HG03378 (cell line): ENCODE data around the gene CIB4.
"Not testable (repeated sequence)": the region's sequence is repeated elsewhere in the genome, so short reads cannot be mapped to it uniquely, and the experiment has no call there.

ENCODE experiments used
- ATAC-seq: cut with Tn5 transposase; IDR thresholded peaks from one replicate; pipeline ENCODE4 v1.9.1; 2021; ENCODE audit warnings: mild to moderate bottlenecking, moderate library complexity; ENCODE audit not compliant: unreplicated experiment

Gene CIB4

DNA sequence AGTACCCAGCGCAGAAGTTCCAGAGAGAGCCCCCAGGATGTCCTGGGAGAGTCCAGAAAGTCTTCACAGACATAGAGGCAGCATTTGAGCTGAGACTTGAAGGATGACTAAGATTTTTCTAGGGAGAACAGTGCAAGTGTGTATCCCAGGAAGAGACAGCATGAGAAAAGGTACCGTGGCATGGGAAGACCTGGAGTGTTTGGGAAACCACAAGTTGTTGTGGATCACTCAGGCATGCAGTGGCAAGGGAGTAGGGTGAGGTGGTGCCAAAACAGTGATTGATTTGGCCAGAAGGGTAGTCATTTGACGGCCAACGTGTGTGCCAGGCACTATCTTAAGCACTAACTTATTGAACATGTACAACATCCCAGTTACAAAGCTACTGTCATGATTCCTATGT is 26.9 kb upstream of the CIB4 start:
- no peak for ATAC-seq

DNA sequence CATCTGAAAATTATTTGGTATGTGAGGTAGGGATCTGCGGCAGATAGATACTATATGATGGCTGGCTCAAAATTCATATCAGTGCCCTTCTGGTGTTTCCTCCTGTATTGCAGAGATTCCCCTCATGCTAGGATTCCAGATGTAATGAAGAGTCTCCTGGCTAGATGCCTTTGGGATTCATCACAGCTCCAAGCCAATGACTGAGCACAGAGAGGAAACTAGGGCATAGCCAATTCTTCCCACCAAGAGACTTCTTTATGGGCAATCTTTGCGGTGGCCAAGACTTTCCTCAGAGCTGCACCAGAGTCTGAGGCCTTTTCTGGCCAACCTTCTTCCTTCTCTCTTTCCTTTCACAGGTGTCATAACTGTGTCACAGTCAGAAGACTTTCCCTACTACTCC is 25.5 kb upstream of the CIB4 start:
- no peak for ATAC-seq

DNA sequence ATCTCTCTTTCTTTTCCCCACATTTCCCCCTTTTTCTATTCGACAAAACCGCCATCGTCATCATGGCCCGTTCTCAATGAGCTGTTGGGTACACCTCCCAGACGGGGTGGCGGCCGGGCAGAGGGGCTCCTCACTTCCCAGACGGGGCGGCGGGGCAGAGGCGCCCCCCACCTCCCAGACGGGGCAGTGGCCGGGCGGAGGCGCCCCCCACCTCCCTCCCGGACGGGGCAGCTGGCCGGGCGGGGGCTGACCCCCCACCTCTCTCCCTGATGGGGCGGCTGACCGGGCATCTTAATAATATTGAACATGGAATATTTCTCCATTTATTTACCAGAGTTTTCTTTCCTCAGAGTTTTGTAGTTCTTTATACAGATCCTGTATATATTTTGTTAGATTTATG is 24.1 kb upstream of the CIB4 start:
- not testable (repeated sequence) for ATAC-seq

DNA sequence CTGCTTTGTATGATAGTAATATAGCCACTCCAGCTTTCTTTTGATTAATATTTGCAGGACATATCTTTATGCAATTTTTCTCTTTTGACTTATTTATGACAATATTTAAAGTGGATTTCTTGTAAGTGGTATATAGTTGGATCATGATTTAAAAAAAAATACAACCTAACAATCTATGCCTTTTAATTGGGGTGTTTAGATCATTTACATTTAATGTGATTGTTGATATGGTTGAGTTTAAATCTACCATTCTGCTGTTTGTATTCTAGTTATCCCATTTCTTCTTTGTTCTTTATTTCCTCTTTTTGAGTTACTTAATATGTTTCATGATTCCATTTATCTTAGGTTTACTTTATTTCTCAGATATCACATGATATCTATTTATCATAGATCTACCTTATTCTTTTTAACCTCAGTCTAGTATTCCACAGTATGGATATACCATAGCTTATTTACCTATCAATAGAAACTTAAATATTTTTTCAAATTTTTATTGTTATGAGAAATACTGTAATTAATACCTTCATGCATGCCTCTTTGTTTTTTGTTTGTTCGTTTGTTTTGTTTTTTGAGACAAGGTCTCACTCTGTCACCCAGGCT is 19.3 kb upstream of the CIB4 start:
- ATAC-seq: no peak

DNA sequence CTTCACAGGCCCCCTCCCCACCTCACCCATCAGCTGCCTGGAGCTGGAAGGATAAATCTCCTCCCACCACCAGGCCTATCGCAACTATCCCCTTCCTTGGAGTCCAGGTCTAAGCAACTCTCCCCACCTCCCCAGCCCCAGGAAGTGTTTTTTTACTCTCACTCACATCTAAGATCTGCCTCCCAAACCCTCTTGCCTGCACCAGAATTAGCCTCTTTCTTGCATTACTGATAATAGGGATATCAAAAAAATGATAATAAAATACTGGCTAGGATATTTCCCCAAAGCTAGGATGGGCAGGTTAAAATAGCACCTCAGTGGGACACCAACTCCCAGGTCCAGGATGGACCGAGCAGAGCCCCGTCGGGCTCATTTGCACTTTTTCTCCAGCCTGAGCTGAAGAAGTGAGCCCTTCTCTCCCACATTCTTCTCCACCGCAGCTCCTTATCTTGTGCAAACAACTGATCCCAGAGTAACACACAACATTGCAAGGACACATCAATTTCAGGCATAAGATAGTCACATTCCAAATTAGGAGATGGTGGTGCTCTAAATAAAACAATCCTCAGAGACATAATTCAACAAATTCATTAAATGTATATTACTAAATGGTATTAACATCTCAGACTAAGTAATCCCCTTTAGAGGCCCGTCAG is 17.7 kb upstream of the CIB4 start:
- no peak for ATAC-seq

DNA sequence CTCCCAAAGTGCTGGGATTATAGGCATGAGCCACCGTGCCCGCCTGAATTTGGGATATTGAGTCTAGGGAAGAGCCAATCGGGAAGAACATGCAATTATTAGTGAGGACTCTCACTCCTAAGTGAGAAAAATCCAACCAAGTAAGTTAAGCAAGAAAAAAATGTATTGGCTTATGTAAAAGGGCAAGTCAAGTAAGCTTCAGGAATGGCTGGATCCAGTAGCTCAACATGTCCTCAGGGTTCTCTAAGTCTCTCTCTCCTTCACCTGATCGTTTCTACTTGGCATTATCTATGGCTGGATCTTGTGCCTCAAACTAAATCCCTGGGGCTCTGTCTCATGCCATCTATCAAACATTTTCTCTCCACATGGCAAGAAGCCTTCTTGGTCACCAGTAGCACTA is 16.1 kb upstream of the CIB4 start:
- no peak for ATAC-seq

DNA sequence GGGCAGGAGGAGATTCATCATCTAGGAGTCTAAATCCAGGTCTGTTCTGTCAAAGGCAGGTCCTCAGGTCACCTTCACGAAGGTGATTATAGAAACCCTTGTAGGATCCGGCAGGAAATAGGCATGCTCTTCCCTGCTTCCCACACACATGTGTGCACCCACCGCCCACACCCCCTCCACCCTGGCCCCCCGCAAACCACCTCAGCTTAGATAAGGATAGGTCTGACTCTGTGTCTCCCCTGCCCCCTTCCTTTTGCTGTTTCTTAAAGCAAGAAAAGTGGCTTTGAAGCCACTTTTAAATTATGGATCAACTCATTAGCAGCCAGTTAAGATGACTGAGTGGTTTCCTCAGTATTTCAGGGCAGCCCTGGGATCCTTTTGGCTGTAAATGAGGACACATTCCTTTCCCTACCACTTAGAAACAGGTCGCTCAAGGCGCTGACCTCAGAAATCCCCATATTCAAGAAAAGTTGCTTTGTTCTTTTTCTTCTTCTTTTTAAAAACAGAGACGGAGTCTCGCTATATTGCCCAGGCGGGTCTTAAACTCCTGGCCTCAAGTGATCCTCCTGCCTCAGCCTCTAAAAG is 14.5 kb upstream of the CIB4 start:
- ATAC-seq: no peak

DNA sequence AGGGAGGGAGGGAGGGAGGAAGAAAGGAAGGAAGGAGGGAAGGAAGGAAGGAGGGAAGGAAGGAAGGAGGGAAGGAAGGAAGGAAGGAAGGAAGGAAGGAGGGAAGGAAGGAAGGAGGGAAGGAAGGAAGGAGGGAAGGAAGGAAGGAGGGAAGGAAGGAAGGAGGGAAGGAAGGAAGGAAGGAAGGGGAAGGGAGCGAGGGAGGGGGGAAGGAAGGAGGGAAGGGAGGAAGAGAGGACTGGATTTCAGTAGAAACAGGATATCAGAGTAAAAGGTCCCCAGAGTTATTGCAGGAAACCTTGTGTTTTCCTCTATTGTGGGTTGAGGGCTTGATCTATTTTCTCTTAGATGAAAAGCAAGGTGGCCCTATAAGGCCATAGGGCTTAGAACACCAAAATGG is 14.0 kb upstream of the CIB4 start:
- ATAC-seq: not testable (repeated sequence)

DNA sequence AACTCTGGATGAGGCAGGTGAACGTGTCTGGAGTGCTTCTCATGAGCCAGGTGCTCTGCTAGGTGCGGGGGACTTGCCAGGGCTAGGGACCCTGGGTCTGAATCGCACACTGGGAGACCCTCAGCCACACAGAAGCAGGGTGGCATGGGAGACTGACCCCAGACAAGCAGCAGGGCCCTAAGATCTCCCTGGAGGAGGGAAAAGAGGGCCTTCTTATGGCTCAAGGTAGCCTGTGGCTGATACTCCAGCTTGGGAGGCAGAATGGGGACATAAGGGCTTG is 12.8 kb upstream of the CIB4 start:
- no peak for ATAC-seq

DNA sequence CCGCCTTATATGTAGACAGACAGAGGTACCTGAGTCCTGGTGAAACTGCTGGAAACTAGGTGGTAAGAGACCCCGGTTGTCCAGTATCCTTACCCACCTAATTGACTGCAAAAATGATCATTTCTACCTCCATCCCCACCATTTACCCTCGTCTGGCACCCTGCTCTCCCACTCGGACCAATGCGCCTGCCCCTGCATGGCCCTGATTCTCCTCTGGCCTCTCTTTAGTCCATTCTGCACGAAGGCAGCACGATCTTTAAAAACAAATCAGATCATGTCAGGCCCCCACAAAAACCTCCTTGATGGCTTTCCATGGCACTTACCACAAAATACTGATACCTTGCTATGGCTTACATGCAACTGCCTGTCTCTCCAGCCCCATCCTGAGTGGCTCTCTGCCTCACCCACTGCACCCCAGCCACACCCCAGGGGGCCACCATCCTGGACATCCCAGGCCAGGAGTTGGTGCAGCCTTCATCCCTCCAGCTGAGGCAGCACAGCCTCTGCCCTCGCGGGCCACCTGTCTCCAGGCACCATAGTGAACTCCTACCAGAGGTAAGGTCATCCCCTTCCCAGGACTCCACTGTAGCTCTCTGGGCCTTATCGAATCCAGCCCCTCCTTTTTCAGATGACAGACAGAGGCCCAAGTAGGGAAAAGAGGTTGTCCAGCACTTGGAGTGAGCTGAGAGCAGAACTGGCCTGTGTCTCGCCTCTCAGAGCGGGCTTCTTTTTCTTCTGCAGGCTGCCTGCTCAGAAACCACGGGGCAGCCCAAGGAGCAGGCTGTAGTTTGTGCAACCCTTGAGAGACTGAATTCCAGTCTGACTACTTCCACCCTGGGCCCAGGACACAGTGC is 12.3 kb upstream of the CIB4 start:
- ATAC-seq: no peak

DNA sequence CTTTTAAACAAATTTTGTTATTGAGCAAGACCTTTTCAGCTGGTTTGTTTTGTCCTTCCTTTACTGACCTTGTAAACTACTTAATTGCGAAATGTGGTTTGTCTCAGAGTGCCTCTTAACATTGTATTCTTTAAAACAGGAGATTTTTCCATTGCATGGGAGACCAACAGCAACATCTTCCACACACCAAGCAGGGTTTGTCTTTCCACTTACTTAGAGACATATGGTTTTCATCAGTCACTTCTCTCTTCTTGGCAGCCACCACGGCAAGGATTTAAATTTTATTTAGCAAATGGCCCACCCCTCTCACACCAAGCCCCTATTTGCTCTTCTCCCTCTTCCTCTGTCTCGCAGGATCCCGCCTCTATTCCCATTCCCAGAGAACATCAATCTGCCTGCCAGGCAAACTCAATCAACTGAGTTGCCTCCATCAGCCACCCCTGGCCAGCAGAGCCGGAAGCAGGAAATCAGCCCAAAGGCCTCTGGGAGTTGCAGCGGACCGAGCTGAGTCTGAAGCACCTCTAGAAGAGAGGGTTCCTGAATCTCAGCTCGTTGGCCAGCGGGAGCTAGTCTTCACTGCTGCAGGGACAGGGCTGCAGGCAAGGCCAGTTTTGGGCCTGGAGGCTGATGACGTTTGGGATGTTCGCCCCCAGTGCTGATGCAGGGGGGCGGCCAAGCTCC is 11.3 kb upstream of the CIB4 start:
- ATAC-seq: no peak

DNA sequence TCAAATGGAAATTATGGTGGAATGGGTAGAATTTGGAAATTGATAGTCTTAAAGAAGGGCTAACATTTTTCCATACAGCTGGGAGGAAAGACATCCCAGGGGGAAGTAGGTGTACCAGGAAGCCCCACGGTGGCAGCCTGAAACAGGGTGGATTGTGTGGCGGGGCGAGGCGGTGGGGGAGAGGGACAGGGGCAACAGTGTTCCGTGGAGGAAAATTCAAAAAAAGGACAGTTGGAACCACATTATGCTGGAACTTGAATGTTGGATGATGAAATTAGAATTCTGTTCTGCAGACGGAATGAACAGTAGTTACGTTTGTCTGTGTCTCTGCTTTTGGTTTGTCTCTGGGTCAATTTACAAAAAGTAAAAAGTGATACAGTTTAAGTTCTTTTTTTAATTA is 10.6 kb upstream of the CIB4 start:
- no peak for ATAC-seq

DNA sequence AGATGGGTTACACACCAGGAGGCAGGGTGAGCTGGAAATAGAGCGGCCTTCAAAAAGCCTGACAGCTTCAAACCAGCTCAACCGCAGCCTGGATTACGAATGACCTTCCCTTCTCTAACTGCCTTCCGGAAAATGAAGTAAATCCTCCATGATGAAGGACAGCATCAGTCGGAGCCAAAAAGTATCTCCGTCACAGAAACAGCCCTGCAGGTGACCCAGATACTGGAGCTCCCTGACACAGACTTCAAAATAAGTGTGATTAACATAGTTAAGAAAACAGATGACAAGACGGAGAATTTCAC is 10.3 kb upstream of the CIB4 start:
- ATAC-seq: no peak

DNA sequence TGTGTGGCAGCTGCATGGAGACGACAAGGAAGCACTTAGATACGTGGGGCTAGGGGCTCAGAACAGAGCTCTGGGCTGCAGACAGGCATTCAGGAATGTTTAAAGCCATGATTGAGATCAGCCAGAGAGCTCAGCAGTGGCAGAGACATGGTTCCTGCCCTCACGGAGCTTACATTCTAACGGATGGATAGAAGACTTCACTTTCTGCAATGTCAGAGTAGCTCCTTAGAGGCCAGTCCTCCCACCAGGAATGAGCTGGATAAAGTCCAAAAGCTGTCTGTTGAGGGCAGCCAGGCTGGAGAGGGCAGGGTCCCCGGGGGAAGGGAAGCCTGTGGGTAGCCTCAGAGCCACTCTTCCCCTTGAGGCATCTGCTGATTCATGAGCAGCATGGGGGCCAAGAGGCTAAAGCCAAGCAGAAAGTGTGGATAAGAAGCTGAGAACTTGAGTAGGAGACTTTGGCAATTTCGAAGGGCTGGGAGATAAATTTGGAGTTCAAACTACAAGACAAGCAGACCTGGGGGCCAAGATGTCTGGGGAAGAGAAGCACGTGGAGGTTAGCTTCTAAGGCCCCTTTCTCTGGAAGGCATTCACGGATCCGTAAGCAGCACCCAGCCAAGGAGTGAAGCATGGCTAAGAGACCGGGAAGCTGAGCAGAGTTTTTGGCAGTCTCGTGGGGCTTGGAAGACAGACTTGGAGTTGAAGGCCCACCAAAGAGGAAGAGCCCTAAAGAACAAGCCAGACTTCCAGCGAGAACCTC is 9.7 kb upstream of the CIB4 start:
- no peak for ATAC-seq

DNA sequence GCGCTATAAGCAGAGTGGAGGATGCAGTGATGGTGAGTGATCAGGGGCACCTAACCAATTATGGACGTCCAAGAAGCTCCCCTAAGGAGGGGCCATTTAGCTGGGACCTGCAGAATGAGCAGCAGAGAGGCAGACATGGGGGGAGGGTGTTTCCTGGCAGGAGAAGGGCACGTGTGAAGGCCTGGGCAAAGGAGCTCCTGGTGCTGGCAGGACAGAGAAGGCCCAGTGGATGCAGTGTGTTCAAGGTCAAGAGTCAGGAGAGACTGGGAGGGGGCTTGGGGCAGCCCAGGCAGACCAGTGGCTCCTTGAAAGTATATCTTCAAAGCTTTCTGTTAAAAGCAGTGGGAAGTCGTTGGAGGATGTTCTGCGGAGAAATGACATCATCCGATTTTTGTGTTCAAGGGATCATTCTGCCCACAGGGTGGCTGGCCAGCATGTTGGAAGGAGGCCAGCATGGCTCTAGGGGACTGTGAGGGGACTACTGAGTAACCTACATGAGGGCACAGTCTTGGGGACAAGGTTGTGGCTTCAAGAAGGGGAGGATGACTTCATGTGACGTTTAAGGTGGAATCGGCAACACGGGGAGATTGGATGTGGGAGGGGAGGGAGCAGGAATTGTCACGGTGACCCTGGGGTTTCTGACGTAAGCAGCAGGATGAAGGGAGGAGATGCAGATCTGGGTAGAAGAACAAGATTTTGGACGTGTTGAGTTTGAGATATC is 9.0 kb upstream of the CIB4 start:
- ATAC-seq: no peak

DNA sequence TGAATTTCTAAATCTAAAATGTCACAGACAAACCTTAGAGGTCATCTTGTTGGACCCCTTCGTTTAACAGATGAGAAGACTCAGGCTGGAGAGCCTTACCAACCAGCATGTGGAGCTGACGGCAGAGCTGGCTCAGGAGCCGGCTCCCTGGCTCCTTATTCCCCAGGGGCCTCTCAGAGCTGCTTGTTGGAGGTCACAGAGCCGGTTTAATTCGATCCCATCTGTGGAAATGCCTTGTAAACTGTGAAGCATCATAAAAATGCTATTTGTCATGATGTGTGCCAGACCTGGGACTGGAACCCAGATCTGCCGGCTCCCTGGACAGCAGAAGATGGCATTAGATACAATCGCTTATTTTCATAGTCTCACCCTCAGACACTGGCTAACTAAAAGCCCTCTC is 8.2 kb upstream of the CIB4 start:
- ATAC-seq: no peak

DNA sequence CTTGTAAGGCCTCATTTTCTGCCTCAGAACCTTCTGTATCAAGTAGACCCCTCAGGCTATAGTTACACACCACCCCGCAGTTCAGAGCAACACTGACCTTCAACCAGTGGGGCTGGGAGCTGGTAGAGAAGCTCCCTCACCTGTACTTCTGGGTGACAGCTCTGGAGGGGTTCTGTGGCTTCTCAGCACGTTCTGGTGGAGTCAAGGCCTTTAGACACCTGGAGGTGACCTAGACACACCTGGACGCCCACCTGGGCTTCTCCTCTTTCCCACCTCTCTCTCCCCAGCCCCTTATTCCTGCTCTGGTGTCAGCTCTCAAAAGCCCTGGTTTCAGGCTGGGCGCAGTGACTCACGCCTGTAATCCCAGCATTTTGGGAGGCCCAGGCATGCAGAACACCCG is 7.3 kb upstream of the CIB4 start:
- ATAC-seq: no peak

DNA sequence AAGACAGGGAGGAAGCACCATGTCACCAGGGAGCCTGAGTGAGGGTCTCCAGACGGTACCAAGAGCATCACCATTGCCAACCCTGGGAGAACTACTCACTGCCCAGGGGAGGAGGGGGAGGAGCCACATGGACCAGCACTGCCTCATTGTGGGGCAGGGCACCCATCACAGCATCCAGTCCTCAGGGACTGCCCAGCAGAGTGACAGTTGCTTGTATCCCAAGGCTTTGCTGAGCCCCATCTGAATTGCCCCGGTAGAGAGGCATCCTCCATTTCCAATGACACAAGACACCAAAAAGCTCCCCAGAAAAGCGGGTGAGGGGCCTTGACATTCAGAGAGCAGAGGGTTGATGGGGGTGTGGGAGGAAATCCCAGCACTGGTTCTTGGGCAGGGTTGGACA is 6.8 kb upstream of the CIB4 start:
- no peak for ATAC-seq

DNA sequence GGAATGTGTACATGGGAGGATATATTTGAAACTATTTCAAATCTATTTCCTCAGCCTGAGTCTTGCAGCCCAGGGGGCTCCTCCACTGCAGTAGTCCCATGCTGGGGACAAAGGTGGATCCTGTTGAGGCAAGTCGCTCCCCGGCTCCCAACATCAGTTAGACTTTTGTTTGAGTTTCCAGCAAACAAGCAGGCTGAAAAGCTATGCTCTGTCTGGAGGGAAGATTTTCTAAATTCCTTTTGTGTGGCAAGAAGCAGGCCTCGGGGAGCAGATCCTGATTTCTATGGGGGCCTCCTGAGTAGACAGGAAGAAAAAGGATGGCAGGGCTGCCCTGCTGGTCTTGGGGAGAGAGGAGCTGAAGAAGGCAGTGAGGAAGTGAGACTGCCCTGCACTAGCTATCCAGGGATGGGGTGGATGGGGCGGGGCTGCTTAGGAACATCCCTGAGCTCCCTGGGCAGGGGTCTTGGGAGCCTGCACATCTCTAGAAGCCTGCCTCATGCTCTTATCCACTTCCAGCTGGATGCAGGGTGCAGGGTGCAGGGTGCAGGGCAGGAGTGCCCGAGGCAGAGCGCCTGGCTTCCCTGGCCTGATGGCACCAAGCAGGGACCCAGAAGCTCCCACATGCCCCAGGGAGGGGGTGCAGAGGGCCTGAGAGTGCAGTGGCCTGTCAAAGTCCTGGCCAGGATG is 6.0 kb upstream of the CIB4 start:
- no peak for ATAC-seq

DNA sequence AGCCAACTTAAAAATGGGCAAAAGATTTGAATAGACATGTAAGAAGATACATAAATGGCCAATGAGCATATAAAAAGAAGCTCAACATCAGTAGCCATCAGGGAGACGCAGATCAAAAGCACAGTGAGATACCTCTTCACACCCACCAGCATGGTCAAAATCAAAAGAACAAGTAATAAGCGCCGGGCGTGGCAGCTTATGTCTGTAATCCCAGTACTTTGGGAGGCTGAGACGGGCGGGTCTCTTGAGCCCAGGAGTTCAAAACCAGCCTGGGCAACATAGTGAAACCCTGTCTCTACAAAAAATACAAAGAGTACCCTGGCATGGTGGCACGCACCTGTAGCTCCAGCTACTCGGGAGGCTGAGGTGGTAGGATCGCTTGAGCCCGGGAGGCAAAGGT is 4.6 kb upstream of the CIB4 start:
- ATAC-seq: no peak
